Trophoblast cell (in vitro differentiated cells and primary cell): ENCODE measurements around the gene CAMK1D.
"Not testable (repeated sequence)": the region's sequence is repeated elsewhere in the genome, so short reads cannot be mapped to it uniquely, and the experiment has no call there.

Source experiments
- DNase-seq, 2 donors: peaks; one replicate each; pipeline ENCODE4 v3.0.0-alpha.2; 2016
- H2AFZ ChIP-seq: 2 replicates; pipeline ENCODE4 v1.6.1; 2013; ENCODE audit warnings: low read length, moderate library complexity, mild to moderate bottlenecking; ENCODE audit not compliant: insufficient read depth, poor library complexity
- H2AK5ac ChIP-seq: 2 replicates; pipeline ENCODE4 v1.6.1; 2013; ENCODE audit warnings: mild to moderate bottlenecking, low read length
- H2BK120ac ChIP-seq: 2 replicates; pipeline ENCODE4 v1.6.1; 2013; ENCODE audit warnings: low read length, mild to moderate bottlenecking, moderate library complexity; ENCODE audit not compliant: insufficient read depth, poor library complexity
- H2BK12ac ChIP-seq: 2 replicates; pipeline ENCODE4 v1.6.1; 2013; ENCODE audit warnings: mild to moderate bottlenecking, low read length, moderate library complexity
- H2BK5ac ChIP-seq: 2 replicates; pipeline ENCODE4 v1.6.1; 2013; ENCODE audit warnings: low read length, low read depth, moderate library complexity, mild to moderate bottlenecking; ENCODE audit not compliant: poor library complexity
- H3K14ac ChIP-seq: 2 replicates; pipeline ENCODE4 v1.6.1; 2013; ENCODE audit warnings: mild to moderate bottlenecking, low read length
- H3K18ac ChIP-seq: 2 replicates; pipeline ENCODE4 v1.6.1; 2013; ENCODE audit warnings: mild to moderate bottlenecking, low read length
- H3K23ac ChIP-seq: 2 replicates; pipeline ENCODE4 v1.6.1; 2013; ENCODE audit warnings: low read length
- H3K27ac ChIP-seq: 2 replicates; pipeline ENCODE4 v1.5.1; 2013; ENCODE audit warnings: low read depth, mild to moderate bottlenecking, inconsistent platforms, low read length, moderate library complexity
- H3K27me3 ChIP-seq: 2 replicates; pipeline ENCODE4 v1.6.1; 2013; ENCODE audit warnings: inconsistent platforms, mild to moderate bottlenecking, low read length, moderate library complexity; ENCODE audit not compliant: insufficient read depth
- H3K36me3 ChIP-seq, 2 experiments: 1 replicate in 1 of 2; 2 replicates in 1 of 2; pipeline ENCODE4 v1.6.1; 2013; ENCODE audit warnings: low read length in 2 of 2, mild to moderate bottlenecking in 2 of 2, moderate library complexity in 1 of 2; ENCODE audit not compliant: insufficient read depth in 2 of 2, control insufficient read depth in 1 of 2
- H3K4ac ChIP-seq: 2 replicates; pipeline ENCODE4 v1.6.1; 2013; ENCODE audit warnings: low read depth, mild to moderate bottlenecking, low read length, moderate library complexity
- H3K4me1 ChIP-seq, 2 experiments: 1 replicate in 1 of 2; 2 replicates in 1 of 2; pipeline ENCODE4 v1.6.1; 2013; ENCODE audit warnings: low read length in 2 of 2, mild to moderate bottlenecking in 2 of 2, moderate library complexity in 1 of 2; ENCODE audit not compliant: insufficient read depth in 2 of 2, control insufficient read depth in 1 of 2
- H3K4me2 ChIP-seq: 2 replicates; pipeline ENCODE4 v1.6.1; 2013; ENCODE audit warnings: inconsistent platforms, mild to moderate bottlenecking, low read length, moderate library complexity
- H3K4me3 ChIP-seq: 2 replicates; pipeline ENCODE4 v1.5.1; 2013; ENCODE audit warnings: mild to moderate bottlenecking, low read depth, low read length, inconsistent platforms
- H3K79me1 ChIP-seq: one replicate; pipeline ENCODE4 v1.6.1; 2013; ENCODE audit warnings: low read length
- H3K79me2 ChIP-seq: 2 replicates; pipeline ENCODE4 v1.6.1; 2013; ENCODE audit warnings: low read length, mild to moderate bottlenecking; ENCODE audit not compliant: control insufficient read depth, insufficient read depth, poor library complexity
- H3K9ac ChIP-seq: 2 replicates; pipeline ENCODE4 v1.6.1; 2013; ENCODE audit warnings: mild to moderate bottlenecking, low read length
- H3K9me3 ChIP-seq: 2 replicates; pipeline ENCODE4 v1.6.1; 2013; ENCODE audit warnings: low read depth, mild to moderate bottlenecking, control low read depth, inconsistent platforms, low read length; ENCODE audit not compliant: insufficient read depth
- H4K12ac ChIP-seq: 2 replicates; pipeline ENCODE4 v1.6.1; 2013; ENCODE audit warnings: low read depth, mild to moderate bottlenecking, low read length, moderate library complexity
- H4K8ac ChIP-seq: 2 replicates; pipeline ENCODE4 v1.6.1; 2013; ENCODE audit warnings: low read depth, mild to moderate bottlenecking, low read length, moderate library complexity
- H4K91ac ChIP-seq: one replicate; pipeline ENCODE4 v1.6.1; 2013; ENCODE audit warnings: low read depth, mild to moderate bottlenecking, low read length, moderate library complexity
- WGBS: extraction: QIAGEN DNeasy Blood & Tissue Kit; methylation state at CpG from one replicate; pipeline ENCODE4 v1.1.7; 2013; ENCODE audit warnings: missing lambda C conversion rate; ENCODE audit not compliant: insufficient read length, insufficient coverage; ENCODE audit errors: extremely low coverage; 5-methylcytosine and 5-hydroxymethylcytosine counted together

Gene CAMK1D

DNA sequence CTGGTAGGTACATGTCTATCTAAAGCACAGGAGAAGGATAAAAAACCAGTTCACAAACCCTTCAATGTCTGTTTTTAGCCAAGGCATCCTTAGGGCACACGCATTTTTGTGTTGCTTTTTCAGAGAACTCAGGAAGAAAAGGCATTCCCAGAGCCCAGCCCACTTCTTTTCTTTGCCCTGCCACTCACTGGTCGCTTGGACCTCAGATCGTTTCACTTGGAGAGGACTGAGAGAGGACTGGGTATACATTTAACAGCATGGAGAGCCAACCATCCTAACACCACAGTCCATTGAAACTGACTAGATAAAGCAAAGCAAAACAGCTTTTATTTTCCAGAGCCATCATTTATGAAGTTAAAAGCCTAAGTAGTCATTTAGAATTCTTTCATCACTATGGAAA, 194.2 kb downstream of the CAMK1D start:
- Histone ChIP-seq H2AFZ (no peak overlapping the region), H3K79me2 (no peaks in the 10 kb centered on the region), H3K9ac (no peak overlapping the region), H3K18ac (no peak overlapping the region), H3K4ac (no peak overlapping the region), H2BK5ac (no peak overlapping the region), H3K36me3 (no peaks in the 10 kb centered on the region), H4K12ac (no peak overlapping the region), H3K27me3 (no peaks in the 10 kb centered on the region), H3K27ac (no peak overlapping the region), H2AK5ac (no peak overlapping the region), H3K4me2 (no peak overlapping the region), H3K79me1 (no peaks in the 10 kb centered on the region), H2BK12ac (no peak overlapping the region), H3K14ac (no peak overlapping the region), H3K23ac (no peak overlapping the region), H4K8ac (no peak overlapping the region), H2BK120ac (no peak overlapping the region), H4K91ac (no peak overlapping the region), H3K4me3 (no peak overlapping the region), H3K9me3 (no peaks in the 10 kb centered on the region), H3K4me1 (no peaks in the 10 kb centered on the region)
- DNase-seq, result no peak
- WGBS, result no CpG with 5 or more reads among the region's 3 CpGs

DNA sequence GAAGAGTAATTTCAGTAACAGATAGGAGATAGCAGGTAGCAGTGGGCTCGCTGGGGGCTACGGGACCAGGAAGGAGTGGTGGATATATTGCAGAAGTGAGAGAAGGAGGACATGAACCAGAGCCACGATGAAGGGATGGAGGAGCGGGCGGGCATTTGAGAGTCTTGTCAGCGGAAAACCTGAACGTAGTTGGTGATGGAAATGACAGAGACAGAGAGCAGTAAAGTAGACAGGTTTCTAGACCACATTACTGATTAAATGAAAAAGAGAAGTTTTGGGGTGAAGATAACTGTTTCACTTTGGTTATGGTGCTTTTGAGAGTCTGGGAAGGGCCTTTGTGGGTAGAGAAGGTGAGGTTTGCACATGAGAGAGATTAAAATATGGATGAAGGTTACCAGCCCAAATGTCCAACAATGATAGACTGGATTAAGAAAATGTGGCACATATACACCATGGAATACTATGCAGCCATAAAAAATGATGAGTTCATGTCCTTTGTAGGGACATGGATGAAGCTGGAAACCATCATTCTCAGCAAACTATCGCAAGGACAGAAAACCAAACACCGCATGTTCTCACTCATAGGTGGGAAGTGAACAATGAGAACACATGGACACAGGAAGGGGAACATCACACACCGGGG, 196.9 kb downstream of the CAMK1D start:
- H3K23ac ChIP-seq, H2BK12ac ChIP-seq, H2AFZ ChIP-seq, H4K91ac ChIP-seq, H3K27ac ChIP-seq, H3K14ac ChIP-seq, H3K4ac ChIP-seq, H3K18ac ChIP-seq, H3K4me1 ChIP-seq, DNase-seq, H3K4me2 ChIP-seq, H4K8ac ChIP-seq, H2AK5ac ChIP-seq, H3K36me3 ChIP-seq, H4K12ac ChIP-seq, H3K79me1 ChIP-seq, H3K27me3 ChIP-seq, H3K9me3 ChIP-seq, H2BK5ac ChIP-seq, H3K4me3 ChIP-seq, H3K9ac ChIP-seq, H2BK120ac ChIP-seq, H3K79me2 ChIP-seq: not testable (repeated sequence)
- no CpG with 5 or more reads among the region's 10 CpGs for WGBS

DNA sequence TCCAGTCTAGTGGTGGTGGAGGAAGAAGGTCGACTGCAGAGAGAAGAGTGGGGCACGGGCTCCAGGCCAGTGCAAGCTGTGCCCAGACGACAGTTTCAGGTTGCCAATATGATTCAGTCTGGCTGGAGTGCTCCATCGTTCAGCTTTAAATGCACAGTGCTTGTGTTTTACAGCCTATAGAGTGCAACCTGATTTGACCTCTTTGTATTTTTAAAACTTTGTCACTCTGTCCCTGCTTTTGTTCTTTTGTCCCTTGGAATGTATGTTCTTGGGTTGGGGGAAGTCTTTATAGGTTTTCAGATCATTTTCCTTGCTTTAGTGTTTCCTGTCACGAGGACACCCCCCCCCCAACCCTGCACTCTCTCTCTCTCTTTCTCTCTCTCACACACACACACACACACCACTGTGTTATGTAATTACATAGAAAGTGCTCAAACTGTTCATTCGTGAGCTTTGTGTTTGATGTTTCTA, 198.0 kb downstream of the CAMK1D start:
- Histone ChIP-seq H3K18ac (no peak overlapping the region), H4K91ac (no peak overlapping the region), H3K23ac (no peak overlapping the region), H3K36me3 (no peaks in the 10 kb centered on the region), H3K4me1 (no peaks in the 10 kb centered on the region), H3K79me2 (no peaks in the 10 kb centered on the region), H2BK12ac (no peak overlapping the region), H3K4me2 (no peak overlapping the region), H2AFZ (no peak overlapping the region), H3K79me1 (no peaks in the 10 kb centered on the region), H3K4me3 (no peak overlapping the region), H3K9ac (no peak overlapping the region), H3K14ac (no peak overlapping the region), H4K12ac (no peak overlapping the region), H3K4ac (no peak overlapping the region), H3K27ac (no peak overlapping the region), H4K8ac (no peak overlapping the region), H2AK5ac (no peak overlapping the region), H3K27me3 (no peaks in the 10 kb centered on the region), H2BK5ac (no peak overlapping the region), H3K9me3 (no peaks in the 10 kb centered on the region), H2BK120ac (no peak overlapping the region)
- no peak for DNase-seq
- no CpG with 5 or more reads among the region's 6 CpGs for WGBS

DNA sequence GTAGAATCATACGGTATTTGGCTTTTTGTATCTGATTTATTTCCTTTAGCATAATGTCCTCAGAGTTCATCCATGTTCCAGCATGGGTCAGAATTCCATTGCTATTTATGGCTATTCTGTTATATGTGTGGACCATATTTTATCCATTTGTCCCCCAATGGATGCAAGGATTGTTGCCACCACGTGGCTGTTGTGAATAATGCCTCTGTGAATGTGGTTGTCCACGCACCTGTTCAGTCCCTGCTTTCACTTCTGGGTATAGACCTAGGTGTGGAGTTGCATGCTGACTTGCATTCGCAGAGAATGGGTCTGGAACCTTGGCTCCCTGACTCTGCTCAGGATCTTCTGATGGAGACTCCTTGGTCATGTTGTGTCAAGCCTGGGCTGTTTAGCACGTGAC, 199.9 kb downstream of the CAMK1D start:
- Histone ChIP-seq H3K4me1 (no peaks in the 10 kb centered on the region), H3K23ac (no peak overlapping the region), H2AFZ (no peak overlapping the region), H3K18ac (no peak overlapping the region), H3K79me1 (no peaks in the 10 kb centered on the region), H3K4ac (no peak overlapping the region), H3K79me2 (no peaks in the 10 kb centered on the region), H2BK120ac (no peak overlapping the region), H3K14ac (no peak overlapping the region), H2BK12ac (no peak overlapping the region), H3K4me2 (no peak overlapping the region), H3K27me3 (no peaks in the 10 kb centered on the region), H3K27ac (no peak overlapping the region), H4K8ac (no peak overlapping the region), H3K36me3 (no peaks in the 10 kb centered on the region), H2BK5ac (no peak overlapping the region), H3K9me3 (no peaks in the 10 kb centered on the region), H2AK5ac (no peak overlapping the region), H4K12ac (no peak overlapping the region), H3K4me3 (no peak overlapping the region), H4K91ac (no peak overlapping the region), H3K9ac (no peak overlapping the region)
- DNase-seq, result peak in 1 of 2 donors; percentile 14
- WGBS, result no CpG with 5 or more reads among the region's 5 CpGs
